Astrocyte of the cerebellum (primary cell): ENCODE results near the gene RTN1.

Experiments used
- DNase-seq: peaks from one replicate; pipeline ENCODE4 v3.0.0-alpha.2; 2011; ENCODE audit warnings: low read depth
- H3K4me3 ChIP-seq: 2 replicates; pipeline ENCODE4 v1.5.1; 2011; ENCODE audit warnings: mild to moderate bottlenecking, low read depth, low read length, moderate library complexity
- CTCF ChIP-seq: IDR thresholded peaks from 2 replicates; pipeline ENCODE4 v1.5.1; 2012; ENCODE audit warnings: low read length, low read depth, moderate library complexity, mild to moderate bottlenecking; ENCODE audit errors: missing control alignments
- in situ Hi-C: cut with HindIII; loops from 2 replicates; pipeline ENCODE4 v1.10.0; 2017; ENCODE audit warnings: low sequenced_read_pairs

Gene RTN1

GRCh38 chr14:59565087-59565486 is 305.5 kb downstream of the RTN1 start:
- DNase-seq: no peak
- in situ Hi-C loops: no loop called here
- TF ChIP-seq CTCF: no peak
- H3K4me3 ChIP-seq: no peak overlapping the region

DNA sequence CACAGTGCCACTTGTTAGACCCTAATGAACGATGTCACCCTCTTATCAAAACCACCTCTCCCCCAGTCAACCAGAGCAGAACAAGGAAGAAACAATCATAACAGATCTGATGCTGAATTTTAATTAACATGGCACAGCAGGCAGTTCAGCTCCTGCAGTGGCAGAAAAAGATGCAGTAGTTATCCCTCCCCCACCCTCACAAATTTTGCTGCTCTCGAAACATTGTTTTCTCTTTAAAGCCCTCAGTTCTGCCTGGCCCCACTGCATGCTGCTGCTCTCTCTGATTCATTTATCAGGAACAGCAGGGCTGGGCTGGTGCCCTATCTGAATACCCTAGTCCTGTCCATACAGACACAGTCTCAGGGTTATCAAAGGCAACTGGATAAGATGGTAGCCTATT is 306.2 kb downstream of the RTN1 start:
- DNase-seq: no peak
- no peak for TF ChIP-seq CTCF
- H3K4me3 ChIP-seq: no peak overlapping the region
- in situ Hi-C loops: no loop called here

- in situ Hi-C loops: no loop called here
- TF ChIP-seq CTCF: no peak
- H3K4me3 ChIP-seq: no peak overlapping the region
- no peak for DNase-seq
These were observed 323.3 kb downstream of the RTN1 start for GRCh38 chr14:59547310-59547709.
